IPS-18c (cell line): ENCODE measurements around the gene ZCCHC7.

Experiments
- H3K4me3 ChIP-seq: 2 replicates; pipeline ENCODE4 v1.7.0; 2013; ENCODE audit warnings: low read depth, mild to moderate bottlenecking, low read length, moderate library complexity; ENCODE audit not compliant: insufficient read depth
- H3K9me3 ChIP-seq: one replicate; pipeline ENCODE4 v1.6.1; 2013; ENCODE audit warnings: mild to moderate bottlenecking, low read length, moderate library complexity; ENCODE audit not compliant: control insufficient read depth, insufficient read depth

The ZCCHC7 gene

DNA sequence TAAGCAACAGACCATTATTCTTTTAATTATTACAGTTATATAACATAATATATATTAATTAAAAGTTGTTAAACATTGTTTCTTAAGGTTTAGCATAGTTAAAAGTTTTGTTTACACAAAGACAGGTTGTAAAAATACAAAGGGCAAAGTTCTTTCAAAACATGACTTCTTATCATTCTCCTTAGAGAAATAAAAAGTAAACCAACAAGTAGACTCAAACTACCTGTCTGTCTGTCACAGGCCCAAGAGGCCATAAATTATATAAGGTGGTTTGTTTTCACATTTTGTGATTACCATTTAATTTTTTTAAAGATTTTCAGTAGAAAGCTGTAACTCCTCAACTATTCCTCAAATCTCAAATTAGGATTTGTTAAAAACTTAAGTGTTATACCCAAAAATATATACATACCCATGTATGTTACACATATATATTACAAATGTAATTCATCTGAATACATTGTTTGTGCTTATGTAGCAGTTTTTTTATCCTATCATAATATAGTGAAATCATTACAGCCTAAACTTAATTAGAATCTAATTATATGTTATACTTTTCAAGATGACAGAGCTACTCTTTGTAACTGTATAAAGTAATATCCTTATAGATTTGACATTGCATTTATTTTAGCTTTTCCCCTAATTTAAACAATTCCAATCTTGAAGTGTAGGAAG lies 208.3 kb downstream of the ZCCHC7 start:
- H3K9me3 ChIP-seq, result no peaks in the 10 kb centered on the region
- H3K4me3 ChIP-seq, result no peak overlapping the region

DNA sequence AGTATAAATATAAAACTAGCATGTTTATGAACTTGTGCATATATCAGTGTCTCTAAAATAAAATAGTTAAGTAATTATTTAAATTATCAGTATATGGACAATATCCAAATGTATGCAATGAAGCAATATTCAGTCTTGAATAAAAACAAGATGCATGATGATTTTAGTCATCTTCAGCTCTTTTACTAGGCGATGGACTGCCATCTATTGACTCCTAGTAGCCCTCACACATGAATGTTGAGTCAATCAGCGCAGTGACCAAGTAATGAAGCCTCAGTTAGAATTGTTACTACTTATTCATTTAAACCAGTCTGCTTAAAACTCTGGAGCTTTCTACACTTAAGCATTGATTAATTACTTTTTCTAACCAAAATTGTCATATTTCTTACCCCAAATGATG lies 209.2 kb downstream of the ZCCHC7 start:
- Histone ChIP-seq H3K9me3 (no peaks in the 10 kb centered on the region), H3K4me3 (no peak overlapping the region)

GRCh38 chr9:37331871-37332270 lies 211.5 kb downstream of the ZCCHC7 start:
- Histone ChIP-seq H3K4me3 (no peak overlapping the region), H3K9me3 (no peaks in the 10 kb centered on the region)

- Histone ChIP-seq H3K4me3 (no peak overlapping the region), H3K9me3 (no peaks in the 10 kb centered on the region)
These were observed 212.2 kb downstream of the ZCCHC7 start for GRCh38 chr9:37332578-37332977.

- H3K4me3 ChIP-seq, result no peak overlapping the region
These were observed 212.9 kb downstream of the ZCCHC7 start for GRCh38 chr9:37333288-37333687.

GRCh38 chr9:37335238-37335637 lies 214.9 kb downstream of the ZCCHC7 start:
- Histone ChIP-seq H3K4me3 (no peak overlapping the region), H3K9me3 (no peaks in the 10 kb centered on the region)

More at GRCh38 chr9:37333288-37333687, 212.9 kb downstream of the ZCCHC7 start:
- no peaks in the 10 kb centered on the region for H3K9me3 ChIP-seq

DNA sequence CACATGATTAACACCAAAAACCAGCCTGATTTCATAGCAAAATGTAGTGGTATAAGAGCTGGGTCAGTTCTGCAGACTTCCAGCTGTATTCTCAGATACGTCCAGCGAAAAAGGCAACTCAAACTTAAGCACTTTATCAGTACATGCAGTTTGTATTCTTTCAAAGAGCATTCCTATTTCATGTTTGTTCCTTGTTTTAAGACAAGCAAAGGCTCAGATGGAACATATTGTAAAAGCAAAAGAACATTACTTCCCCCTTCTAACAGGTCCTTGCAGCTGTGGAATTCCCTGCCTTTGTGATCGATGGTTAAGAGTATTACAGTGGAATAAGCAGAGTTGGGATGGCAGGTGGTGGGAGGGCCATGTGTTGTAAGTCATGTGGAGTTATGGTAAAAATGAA lies 215.8 kb downstream of the ZCCHC7 start:
- H3K4me3 ChIP-seq, result no peak overlapping the region

GRCh38 chr9:37337301-37337890 lies 217.0 kb downstream of the ZCCHC7 start:
- no peak overlapping the region for H3K4me3 ChIP-seq
- no peaks in the 10 kb centered on the region for H3K9me3 ChIP-seq

More for the DNA sequence above, 215.8 kb downstream of the ZCCHC7 start:
- no peaks in the 10 kb centered on the region for H3K9me3 ChIP-seq

GRCh38 chr9:37338218-37338617 lies 217.8 kb downstream of the ZCCHC7 start:
- H3K9me3 ChIP-seq, result no peaks in the 10 kb centered on the region
- H3K4me3 ChIP-seq, result no peak overlapping the region

DNA sequence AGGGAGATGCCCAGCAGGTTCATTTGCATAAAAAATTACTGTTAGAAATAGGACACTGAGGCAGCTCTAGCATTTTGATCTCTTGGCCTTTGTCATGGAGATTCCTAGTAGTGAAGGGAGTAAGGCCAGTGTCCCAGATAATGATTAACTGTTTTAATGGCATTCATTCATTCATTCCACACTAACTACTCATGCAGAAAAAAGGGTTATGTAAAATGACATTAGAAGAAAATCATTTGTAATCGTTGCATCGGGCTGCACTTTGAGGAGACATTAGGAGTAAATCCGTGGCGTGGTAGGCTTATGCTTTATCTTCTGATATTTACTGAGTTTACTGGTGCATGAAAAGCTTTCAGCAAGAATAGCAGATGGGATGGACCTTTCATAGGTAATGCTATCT lies 219.5 kb downstream of the ZCCHC7 start:
- Histone ChIP-seq H3K9me3 (no peaks in the 10 kb centered on the region), H3K4me3 (no peak overlapping the region)

- Histone ChIP-seq H3K9me3 (no peaks in the 10 kb centered on the region), H3K4me3 (no peak overlapping the region)
These were observed 220.6 kb downstream of the ZCCHC7 start for GRCh38 chr9:37340961-37341360.

- no peak overlapping the region for H3K4me3 ChIP-seq
- H3K9me3 ChIP-seq, result no peaks in the 10 kb centered on the region
These were observed 221.3 kb downstream of the ZCCHC7 start for GRCh38 chr9:37341704-37342103.

DNA sequence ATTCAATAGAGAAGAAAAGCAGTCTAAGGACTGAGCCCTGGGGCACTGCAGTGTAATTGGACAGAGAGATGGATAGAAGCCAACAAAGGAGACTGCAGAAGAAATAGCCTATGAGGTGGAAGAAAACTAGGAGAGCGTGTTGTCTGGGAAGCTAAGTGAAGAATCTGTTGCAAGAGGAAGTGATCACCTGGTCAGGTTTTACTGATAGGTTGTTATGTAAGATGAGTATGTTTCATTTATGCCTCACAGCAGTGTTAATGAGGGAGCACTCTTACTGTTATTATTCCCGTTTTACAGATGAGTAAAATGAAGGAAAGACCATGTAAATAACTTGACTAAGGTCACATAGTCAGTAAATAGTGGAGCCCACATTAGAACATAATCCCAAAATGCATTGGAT lies 222.1 kb downstream of the ZCCHC7 start:
- no peak overlapping the region for H3K4me3 ChIP-seq
- H3K9me3 ChIP-seq, result no peaks in the 10 kb centered on the region

DNA sequence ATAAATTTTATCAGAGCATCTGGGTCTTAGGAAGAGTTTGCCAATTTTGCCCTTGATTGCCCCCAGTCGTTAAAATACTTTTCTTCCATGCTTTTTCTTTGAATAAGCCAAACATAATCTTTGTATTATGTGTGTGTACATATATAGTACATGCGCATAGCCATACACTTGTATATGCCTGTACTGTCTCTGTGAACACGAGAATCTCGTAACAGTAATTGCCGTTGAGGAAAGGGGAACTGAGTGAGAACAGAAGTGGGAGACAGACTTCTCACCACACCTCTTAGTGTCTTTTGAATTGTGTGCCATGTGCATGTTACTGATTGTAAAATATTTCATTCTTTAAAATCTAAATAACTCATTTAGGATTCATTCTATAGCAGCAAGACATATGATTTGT lies 222.5 kb downstream of the ZCCHC7 start:
- H3K4me3 ChIP-seq, result no peak overlapping the region

DNA sequence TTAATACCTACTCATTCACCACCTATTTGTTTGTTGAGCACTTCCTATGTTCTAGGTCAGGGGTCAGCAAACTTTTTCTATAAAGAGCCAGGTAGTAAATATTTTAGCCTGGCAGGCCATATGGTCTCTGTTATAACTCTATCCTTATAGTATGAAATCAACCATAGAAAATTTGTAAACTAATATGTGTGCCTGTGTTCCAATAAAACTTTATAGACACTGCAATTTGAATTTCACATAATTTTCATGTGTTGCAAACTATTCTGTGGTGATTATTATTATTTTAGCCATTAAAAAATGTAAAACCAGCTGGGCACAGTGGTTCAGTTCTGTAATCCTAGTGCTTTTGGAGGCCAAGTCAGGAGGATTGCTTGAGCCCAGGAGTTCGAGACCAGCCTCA lies 223.3 kb downstream of the ZCCHC7 start:
- Histone ChIP-seq H3K4me3 (no peak overlapping the region), H3K9me3 (no peaks in the 10 kb centered on the region)

More for the DNA sequence above, 222.5 kb downstream of the ZCCHC7 start:
- H3K9me3 ChIP-seq, result no peaks in the 10 kb centered on the region

DNA sequence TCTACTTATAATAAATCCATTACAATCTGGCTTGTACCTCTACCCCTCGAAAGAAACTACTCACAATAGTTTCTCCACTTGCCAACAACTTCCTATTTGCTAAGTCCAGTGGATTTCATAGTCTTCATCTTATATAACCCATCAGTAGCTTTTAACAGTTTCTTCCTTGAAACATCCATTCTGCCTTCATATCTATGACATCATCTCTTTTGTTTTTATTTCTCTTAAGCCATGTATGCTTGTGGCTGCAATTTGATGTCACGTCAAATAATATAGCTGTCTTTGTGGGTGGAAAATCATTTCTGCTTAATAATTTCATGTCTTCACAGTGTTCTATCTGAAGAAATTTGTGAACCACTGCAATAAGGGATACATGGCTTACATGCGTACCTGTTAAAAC lies 224.7 kb downstream of the ZCCHC7 start:
- Histone ChIP-seq H3K9me3 (no peaks in the 10 kb centered on the region), H3K4me3 (no peak overlapping the region)

- no peak overlapping the region for H3K4me3 ChIP-seq
- H3K9me3 ChIP-seq, result no peaks in the 10 kb centered on the region
These were observed 228.5 kb downstream of the ZCCHC7 start for GRCh38 chr9:37348917-37349316.

DNA sequence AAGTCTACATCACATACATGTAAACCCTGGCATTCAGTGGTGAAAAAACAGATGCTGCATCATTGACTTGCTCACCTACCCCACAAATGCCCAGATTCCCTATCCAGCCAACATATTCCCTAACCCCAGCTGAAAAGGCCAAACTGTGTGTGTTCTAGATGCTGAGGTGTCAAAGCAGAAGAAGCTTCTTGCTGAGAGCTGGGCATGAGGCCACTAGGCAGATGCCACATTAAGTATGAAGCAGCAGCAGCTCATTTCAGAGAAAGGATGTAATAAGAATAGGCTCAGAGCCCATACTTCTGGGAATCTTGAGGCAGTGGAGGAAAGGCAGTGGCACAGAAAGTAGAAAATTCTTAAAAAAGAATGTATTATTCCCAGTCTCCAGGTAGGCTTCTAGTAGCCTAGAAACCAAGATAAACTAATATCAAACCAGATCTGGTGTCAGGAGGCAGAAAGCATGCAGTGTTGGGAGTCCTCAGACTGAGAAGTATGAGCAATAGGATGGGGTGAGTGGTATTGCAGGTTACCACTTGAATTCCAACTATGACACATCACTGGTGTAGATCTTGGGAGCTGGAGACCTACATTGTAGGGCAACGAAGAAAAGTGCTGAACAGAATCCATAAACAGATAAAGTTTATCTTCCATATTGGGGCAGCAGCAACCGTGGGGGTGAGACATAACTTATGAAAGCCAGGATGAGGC lies 230.3 kb downstream of the ZCCHC7 start:
- Histone ChIP-seq H3K4me3 (no peak overlapping the region), H3K9me3 (no peaks in the 10 kb centered on the region)
